Measurements from ENCODE around the gene MSANTD1.
A peak's percentile ranks its signal among the peaks of the same experiment; 100 is the strongest.

MSANTD1 gene

DNA sequence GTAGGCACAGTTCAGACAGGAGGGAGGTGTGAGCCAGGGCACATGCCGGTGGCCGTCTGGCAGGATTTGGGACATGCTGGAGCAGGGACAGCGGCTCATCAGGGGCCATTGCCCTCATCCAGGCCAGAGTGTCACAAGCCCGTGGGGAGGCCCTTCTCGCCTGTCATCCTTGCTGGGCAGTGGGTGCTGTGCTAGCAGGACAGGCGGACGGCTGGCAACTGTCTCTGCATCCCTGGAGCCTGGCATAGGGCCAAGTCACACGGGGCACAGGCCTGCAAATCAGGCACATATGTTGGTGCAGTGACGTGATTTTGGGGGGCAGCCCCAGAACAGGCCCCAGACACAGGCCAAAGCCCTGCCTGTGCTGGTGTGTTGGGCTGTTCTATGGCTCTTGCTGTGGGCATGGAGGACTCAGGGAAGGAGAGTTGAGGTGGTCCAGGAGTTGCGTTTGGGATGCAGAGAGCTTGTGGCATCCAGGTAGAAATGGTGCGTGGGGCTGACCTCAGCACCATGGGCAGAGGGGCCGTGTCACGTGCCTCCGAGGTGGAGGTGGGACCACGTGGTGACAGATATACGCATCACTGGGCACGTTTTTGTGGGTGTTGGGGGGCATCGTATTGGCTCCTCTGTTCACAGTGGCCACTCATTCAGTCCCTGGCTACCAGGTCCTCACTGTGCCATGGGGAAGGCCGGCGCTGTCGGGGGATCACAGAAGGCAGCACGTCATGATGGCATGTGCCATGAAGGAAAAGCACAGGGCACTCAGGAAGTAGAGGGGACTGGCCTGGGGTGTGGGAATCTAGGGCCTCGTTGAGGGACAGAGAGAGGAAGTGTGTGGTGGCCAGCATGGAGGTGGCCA, 14.6 kb upstream of the MSANTD1 start:
- DNase-seq = no peak

- DNase-seq = no peak
Observed at GRCh38 chr4:3235030-3235345, 14.0 kb upstream of the MSANTD1 start.

- DNase-seq = no peak
Observed at GRCh38 chr4:3235581-3235980, 13.4 kb upstream of the MSANTD1 start.

- no peak for DNase-seq
Observed at GRCh38 chr4:3236326-3236878, 12.6 kb upstream of the MSANTD1 start.

GRCh38 chr4:3237266-3237665, 11.7 kb upstream of the MSANTD1 start:
- no peak for DNase-seq

DNA sequence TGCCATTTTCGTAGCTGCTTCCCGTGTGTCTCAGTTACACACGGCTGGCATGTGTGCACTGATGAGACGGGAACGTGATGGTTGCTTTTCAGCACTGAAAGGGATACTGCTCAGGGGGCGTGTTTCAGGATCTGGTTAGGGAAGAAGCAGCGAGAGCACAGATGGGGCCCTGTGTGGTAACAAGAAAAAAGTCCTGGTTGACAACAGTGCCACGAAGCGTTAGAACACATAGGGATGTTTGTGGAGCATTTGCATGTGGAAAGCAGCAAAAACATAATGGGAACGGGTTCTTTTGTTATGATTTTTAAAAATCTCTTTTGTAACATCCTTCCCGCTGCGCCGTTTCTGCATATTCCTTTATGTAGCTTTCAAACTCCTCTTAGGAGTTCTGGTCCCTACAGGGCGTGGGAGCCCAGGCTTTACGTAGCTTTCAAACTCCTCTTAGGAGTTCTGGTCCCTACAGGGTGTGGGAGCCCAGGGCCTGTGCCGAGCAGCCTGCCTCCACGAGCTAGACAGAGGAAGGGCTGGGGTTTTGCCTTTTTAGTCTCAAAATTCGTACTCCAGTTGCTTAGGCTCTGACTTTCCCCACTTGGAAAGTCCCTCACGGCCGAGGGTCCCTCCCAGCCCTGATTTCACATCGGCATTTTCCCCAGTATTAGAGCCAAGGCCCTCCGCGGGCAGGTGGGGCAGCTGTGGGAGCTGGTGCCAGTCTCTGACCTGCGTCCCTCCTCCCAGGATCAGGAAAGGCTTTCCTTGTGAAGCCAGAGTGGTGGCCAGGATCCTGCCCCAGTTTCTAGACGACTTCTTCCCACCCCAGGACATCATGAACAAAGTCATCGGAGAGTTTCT, 11.0 kb upstream of the MSANTD1 start:
- DNase-seq = no peak

- DNase-seq = no peak
Observed at GRCh38 chr4:3238721-3239120, 10.2 kb upstream of the MSANTD1 start.

- DNase-seq = no peak
Observed at GRCh38 chr4:3239303-3239702, 9.7 kb upstream of the MSANTD1 start.

- no peak for DNase-seq
Observed at GRCh38 chr4:3239998-3240920, 8.7 kb upstream of the MSANTD1 start.

GRCh38 chr4:3240936-3241522, 7.9 kb upstream of the MSANTD1 start:
- DNase-seq = no peak

DNA sequence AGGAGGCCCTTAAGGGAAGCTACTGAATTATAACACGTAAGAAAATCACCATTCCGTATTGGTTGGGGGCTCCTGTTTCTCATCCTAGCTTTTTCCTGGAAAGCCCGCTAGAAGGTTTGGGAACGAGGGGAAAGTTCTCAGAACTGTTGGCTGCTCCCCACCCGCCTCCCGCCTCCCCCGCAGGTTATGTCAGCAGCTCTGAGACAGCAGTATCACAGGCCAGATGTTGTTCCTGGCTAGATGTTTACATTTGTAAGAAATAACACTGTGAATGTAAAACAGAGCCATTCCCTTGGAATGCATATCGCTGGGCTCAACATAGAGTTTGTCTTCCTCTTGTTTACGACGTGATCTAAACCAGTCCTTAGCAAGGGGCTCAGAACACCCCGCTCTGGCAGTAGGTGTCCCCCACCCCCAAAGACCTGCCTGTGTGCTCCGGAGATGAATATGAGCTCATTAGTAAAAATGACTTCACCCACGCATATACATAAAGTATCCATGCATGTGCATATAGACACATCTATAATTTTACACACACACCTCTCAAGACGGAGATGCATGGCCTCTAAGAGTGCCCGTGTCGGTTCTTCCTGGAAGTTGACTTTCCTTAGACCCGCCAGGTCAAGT, 6.9 kb upstream of the MSANTD1 start:
- DNase-seq = peak; percentile 28

- DNase-seq = no peak
Observed at GRCh38 chr4:3243136-3243780, 5.7 kb upstream of the MSANTD1 start.

DNA sequence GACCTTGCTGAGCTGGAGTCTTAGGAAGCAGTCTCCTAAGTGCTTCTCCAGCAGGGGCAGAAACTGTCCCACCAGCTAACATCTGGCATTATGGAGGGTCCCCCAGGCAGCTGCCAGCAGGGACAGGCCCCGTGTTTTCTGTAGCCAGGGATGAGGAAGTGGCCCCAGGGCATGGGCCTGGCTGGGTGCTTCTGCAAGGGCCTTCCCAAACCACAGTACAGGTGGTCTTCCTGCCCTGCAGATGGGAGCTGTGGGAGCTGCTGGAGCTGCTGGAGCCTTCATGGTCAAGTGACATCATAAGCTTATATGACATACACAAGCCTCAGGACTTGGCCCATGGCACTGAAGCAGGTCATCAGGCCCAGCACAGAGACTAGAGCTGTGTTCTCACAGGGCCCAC, 5.0 kb upstream of the MSANTD1 start:
- DNase-seq = no peak

DNA sequence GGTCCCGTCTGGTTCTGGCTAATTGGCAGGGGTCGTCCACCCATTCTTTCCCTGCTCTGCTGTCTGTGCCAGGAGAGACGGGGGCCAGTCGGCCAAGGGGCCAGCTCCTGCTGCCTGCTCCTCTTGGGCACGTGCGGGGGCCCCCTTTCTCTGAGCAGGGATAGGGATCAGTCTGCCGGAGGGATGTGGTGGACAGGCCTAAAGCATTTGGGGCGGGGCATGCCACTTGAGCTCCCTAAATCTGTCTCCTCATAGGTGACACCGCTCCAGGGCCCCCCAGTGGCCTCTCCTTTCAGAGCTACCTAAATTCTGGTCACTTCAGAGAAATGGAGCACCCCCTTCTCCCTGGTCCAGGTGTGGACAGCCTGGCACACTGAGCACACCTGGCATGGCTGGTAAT, 4.2 kb upstream of the MSANTD1 start:
- DNase-seq = no peak

- no peak for DNase-seq
Observed at GRCh38 chr4:3245676-3246075, 3.3 kb upstream of the MSANTD1 start.

DNA sequence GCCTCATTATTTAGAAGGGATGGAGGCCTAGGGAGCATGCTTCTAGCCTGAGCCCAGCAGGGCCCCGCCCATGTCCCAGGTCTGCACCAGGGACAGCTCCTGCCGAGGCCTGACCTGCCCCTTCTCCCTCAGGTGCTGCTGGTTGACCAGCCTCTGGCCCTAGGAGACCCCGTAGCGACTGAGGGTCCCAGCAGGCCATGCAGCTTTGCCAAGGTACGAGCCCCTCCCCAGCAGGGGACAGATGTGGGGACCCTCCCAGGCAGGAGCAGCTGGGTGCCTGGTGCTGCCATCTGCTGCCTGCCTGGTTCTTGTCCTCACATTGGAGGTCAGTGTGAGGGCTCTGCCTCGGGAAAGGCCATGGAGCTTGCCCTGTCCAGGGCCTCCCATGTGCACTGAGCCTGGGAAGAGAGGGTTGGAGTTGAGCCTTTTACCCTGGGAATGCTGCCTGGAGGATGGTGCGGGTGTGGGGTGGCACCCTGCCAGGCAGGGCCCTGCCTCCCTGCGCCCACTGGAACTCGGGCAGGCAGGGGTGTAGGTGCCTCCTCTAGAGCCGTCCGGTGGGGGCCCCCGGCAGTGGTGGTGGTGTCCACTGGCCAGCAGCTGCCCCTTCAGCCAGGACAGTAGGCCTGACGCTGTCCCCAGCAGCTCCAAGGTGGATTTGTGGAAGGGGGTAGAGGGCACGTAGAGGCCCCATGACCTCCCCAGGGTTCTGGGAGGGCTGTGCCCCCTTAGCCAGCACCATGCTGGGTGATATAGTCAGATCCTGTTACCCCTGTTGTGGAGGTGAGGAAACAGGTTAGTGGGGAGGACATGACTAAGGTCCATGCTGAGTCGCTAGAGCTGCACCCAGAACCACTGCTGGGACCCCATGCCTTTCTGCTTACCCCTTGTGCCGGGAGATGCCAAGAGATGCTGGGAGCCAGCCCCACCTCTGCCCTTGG, 2.2 kb upstream of the MSANTD1 start:
- DNase-seq = no peak

- no peak for DNase-seq
Observed at GRCh38 chr4:3247399-3248177, 1.4 kb upstream of the MSANTD1 start.

DNA sequence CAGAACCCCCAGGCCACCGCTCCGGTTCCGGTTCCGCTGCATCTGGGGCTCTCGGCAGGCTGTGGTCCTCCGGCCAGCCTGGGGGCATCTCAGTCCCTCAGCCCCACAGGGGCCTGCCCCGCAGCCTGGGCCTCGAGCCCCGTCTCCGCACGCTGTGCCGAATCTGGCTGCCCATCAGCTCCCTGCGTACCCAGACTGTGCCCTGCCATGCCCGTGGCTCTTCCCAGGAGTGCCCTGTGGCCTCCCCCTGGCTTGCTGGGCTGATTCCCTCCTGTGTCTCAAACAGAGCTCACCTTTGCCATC, 830 bp upstream of the MSANTD1 start:
- DNase-seq = no peak

DNA sequence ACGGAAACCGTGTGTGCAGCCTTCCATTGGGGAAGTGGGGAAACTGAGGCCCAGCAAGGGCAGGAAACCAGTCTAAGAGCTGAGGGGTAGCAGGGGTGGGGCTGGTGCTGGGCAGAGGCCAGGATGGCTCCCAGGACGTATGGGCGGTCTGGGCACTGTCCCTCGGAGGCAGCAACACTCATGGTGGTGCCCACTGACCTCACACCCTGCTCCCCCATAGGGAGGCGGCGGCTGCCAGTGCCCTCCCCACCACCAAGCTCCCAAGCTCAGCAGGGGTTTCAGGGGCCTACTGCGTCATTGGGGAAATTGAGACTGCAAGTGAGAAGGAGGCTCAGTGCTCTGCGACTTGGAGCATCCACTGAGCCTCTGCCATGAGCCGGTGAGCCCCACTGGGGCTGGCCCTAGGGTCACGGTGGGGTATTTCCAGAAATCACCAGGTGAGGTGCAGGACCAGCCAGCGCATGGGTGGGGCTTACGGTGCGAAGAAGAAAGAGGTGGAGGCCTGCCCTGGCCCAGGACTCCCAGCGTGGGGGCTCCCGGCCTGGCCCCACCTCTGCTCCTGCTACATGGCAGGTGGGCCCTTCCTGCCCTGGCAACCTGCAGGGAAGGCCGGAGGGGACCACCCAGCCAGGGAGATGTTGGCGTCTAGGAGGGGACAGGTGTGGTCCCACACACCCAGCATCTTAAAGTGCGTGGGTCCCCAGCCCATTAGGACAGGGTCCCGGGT, 915 bp downstream of the MSANTD1 start:
- no peak for DNase-seq
